ENCODE data around the gene NFIA.

Gene NFIA

GRCh38 chr1:61259379-61260148, 177.2 kb downstream of the NFIA start:
- Mint-ChIP-seq H3K27me3 (peaks cover 6% of the 10 kb centered on the region), H3K36me3 (ENCODE audit: low read depth) (no peaks in the 10 kb centered on the region), H3K4me1 (ENCODE audit: low read depth) (peaks cover 14% of the 10 kb centered on the region), H3K9me3 (no peaks in the 10 kb centered on the region), H3K27ac (no peak overlapping the region), H3K4me3 (no peak overlapping the region)

DNA sequence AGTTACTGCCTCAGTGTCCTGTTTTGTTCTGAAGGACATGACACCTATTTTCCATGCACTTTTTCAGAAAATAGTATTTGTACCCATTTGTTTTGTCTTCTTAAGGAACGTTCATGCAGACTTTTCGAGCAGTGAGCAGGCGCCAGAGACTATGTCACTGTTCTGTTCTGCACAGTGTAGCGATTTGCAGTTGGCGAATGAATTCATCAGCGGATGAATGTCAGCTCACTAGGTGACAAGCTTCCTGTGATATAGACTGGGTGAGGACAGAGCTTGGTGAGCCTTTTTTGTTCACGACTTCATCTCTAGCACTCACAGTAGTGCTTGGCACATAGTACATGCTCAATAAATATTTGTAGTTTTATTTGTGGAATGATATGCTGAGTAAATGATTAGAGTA, 177.8 kb downstream of the NFIA start:
- Mint-ChIP-seq H3K4me3 (no peak overlapping the region), H3K9me3 (no peaks in the 10 kb centered on the region), H3K4me1 (ENCODE audit: low read depth) (peaks cover 8% of the 10 kb centered on the region), H3K27me3 (peaks cover 6% of the 10 kb centered on the region), H3K36me3 (ENCODE audit: low read depth) (no peaks in the 10 kb centered on the region), H3K27ac (no peak overlapping the region)

- Mint-ChIP-seq H3K4me3 (no peak overlapping the region), H3K4me1 (ENCODE audit: low read depth) (no peaks in the 10 kb centered on the region), H3K27ac (no peak overlapping the region), H3K27me3 (no peaks in the 10 kb centered on the region), H3K36me3 (ENCODE audit: low read depth) (no peaks in the 10 kb centered on the region), H3K9me3 (no peaks in the 10 kb centered on the region)
These were observed 179.2 kb downstream of the NFIA start for GRCh38 chr1:61261595-61261994.

GRCh38 chr1:61263905-61264824, 181.8 kb downstream of the NFIA start:
- H3K27ac Mint-ChIP-seq: no peak overlapping the region
- no peaks in the 10 kb centered on the region for H3K4me1 Mint-ChIP-seq (ENCODE audit: low read depth)
- H3K27me3 Mint-ChIP-seq: no peaks in the 10 kb centered on the region
- H3K4me3 Mint-ChIP-seq: no peak overlapping the region
- H3K9me3 Mint-ChIP-seq: no peaks in the 10 kb centered on the region
- H3K36me3 Mint-ChIP-seq (ENCODE audit: low read depth): no peaks in the 10 kb centered on the region

DNA sequence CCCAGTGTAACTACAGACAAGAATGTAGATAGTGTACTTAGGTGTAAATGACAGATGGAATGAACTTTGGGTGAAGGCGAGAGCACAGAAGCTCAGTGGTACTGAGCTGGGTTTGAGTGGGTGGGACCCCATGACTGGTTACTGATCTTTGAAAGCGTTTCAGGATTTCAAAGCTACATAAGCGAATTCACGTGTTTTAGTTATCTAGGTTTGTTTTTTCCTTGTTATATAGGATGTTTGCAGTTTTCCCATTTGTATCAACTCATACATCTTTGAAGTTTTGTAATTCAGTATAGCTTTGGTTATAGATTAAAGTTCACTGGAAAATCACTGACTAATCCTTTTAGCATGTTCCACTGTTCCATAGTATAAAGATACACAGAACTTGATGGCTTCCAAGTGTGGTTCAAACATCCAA, 182.5 kb downstream of the NFIA start:
- Mint-ChIP-seq H3K4me3 (no peak overlapping the region), H3K4me1 (ENCODE audit: low read depth) (no peaks in the 10 kb centered on the region), H3K27ac (no peak overlapping the region)

DNA sequence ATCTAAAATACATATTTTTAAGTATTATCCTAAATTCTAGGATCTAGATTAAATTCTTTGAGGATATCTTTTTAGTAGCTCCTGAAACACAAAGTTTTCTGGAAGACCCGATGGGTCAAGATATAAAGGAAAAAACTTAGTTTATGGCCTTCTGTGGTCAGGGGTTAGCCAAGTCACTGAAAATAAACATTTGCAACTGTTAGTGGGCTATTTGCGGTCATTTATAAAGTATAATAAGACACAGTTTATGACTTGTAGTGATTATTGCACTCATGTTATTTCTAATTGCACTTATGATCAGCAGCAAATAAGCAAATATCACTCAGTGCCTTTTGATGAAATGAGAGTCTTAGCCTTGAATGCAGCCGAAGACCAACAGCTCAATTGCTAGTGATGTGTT, 183.3 kb downstream of the NFIA start:
- Mint-ChIP-seq H3K9me3 (no peaks in the 10 kb centered on the region), H3K4me3 (no peak overlapping the region), H3K4me1 (ENCODE audit: low read depth) (peaks cover 3% of the 10 kb centered on the region), H3K27ac (no peak overlapping the region), H3K27me3 (no peaks in the 10 kb centered on the region), H3K36me3 (ENCODE audit: low read depth) (no peaks in the 10 kb centered on the region)

More for the DNA sequence above, 182.5 kb downstream of the NFIA start:
- H3K27me3 Mint-ChIP-seq: no peaks in the 10 kb centered on the region
- H3K36me3 Mint-ChIP-seq (ENCODE audit: low read depth): no peaks in the 10 kb centered on the region
- no peaks in the 10 kb centered on the region for H3K9me3 Mint-ChIP-seq

GRCh38 chr1:61266738-61267137, 184.4 kb downstream of the NFIA start:
- H3K9me3 Mint-ChIP-seq: no peaks in the 10 kb centered on the region
- H3K27ac Mint-ChIP-seq: no peak overlapping the region
- H3K4me1 Mint-ChIP-seq (ENCODE audit: low read depth): peaks cover 12% of the 10 kb centered on the region

GRCh38 chr1:61268546-61269240, 186.3 kb downstream of the NFIA start:
- Mint-ChIP-seq H3K4me3 (no peak overlapping the region), H3K27me3 (no peaks in the 10 kb centered on the region), H3K27ac (no peak overlapping the region), H3K9me3 (no peaks in the 10 kb centered on the region), H3K4me1 (ENCODE audit: low read depth) (peaks cover 12% of the 10 kb centered on the region), H3K36me3 (ENCODE audit: low read depth) (no peaks in the 10 kb centered on the region)

More at GRCh38 chr1:61266738-61267137, 184.4 kb downstream of the NFIA start:
- Mint-ChIP-seq H3K4me3 (no peak overlapping the region), H3K27me3 (no peaks in the 10 kb centered on the region), H3K36me3 (ENCODE audit: low read depth) (no peaks in the 10 kb centered on the region)

DNA sequence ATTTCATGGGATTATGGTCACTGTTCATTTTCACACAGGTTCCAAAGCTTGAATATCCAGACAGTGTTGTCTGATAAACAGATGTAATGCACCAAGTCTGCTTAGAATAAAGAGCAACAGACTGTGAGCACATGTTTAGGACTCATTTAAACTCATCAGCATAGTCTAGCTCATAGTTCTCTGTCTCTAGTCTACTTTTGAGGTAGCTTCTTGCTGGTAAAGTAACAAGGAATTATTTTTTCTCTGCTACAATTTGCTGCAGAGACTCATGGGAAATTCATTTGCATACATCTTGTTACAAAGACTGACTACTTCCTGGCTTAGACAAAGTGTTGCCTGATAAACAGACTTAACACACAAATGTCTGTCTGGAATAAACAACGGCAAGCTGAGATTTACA, 187.2 kb downstream of the NFIA start:
- H3K27ac Mint-ChIP-seq: no peak overlapping the region
- no peak overlapping the region for H3K4me3 Mint-ChIP-seq
- H3K4me1 Mint-ChIP-seq (ENCODE audit: low read depth): peaks cover 12% of the 10 kb centered on the region
- no peaks in the 10 kb centered on the region for H3K36me3 Mint-ChIP-seq (ENCODE audit: low read depth)
- H3K9me3 Mint-ChIP-seq: no peaks in the 10 kb centered on the region
- no peaks in the 10 kb centered on the region for H3K27me3 Mint-ChIP-seq

GRCh38 chr1:61270107-61270506, 187.7 kb downstream of the NFIA start:
- Mint-ChIP-seq H3K27me3 (no peaks in the 10 kb centered on the region), H3K9me3 (no peaks in the 10 kb centered on the region), H3K27ac (no peak overlapping the region), H3K36me3 (ENCODE audit: low read depth) (no peaks in the 10 kb centered on the region), H3K4me1 (ENCODE audit: low read depth) (peaks cover 12% of the 10 kb centered on the region), H3K4me3 (no peak overlapping the region)

DNA sequence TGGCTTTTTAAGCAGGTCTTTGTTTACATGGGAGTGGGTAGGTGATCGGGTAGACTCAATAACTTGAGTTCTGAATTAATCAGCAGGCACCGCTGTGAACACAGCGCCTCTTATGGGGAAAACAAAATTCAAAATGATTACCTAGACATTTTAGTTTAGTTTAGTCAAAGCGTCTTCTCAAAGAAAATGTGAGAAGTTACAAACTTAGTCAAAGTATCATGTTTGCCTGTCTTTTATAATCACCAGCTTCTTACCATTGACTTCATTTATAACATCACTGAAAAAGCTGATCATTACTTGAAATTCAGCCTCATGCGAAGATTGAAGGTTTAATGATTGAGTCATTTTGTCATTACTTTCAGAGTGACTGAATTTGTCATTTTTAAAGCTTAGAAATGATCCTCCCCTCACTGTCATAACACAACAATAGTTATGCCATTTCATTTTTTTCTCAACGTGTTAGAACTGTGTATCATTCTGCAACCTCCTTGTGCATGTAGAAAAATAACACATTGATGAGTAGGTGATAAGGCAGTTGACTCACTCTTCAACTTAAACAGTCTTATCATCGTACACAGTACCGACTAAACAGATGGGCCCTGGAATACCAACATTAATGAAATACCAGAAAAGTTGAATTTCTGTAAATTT, 188.5 kb downstream of the NFIA start:
- H3K9me3 Mint-ChIP-seq: no peaks in the 10 kb centered on the region
- no peak overlapping the region for H3K27ac Mint-ChIP-seq
- H3K27me3 Mint-ChIP-seq: no peaks in the 10 kb centered on the region
- peaks cover 12% of the 10 kb centered on the region for H3K4me1 Mint-ChIP-seq (ENCODE audit: low read depth)
- no peaks in the 10 kb centered on the region for H3K36me3 Mint-ChIP-seq (ENCODE audit: low read depth)
- no peak overlapping the region for H3K4me3 Mint-ChIP-seq

GRCh38 chr1:61271412-61271789, 189.0 kb downstream of the NFIA start:
- Mint-ChIP-seq H3K4me3 (no peak overlapping the region), H3K27me3 (no peaks in the 10 kb centered on the region), H3K36me3 (ENCODE audit: low read depth) (no peaks in the 10 kb centered on the region), H3K27ac (no peak overlapping the region), H3K9me3 (no peaks in the 10 kb centered on the region), H3K4me1 (ENCODE audit: low read depth) (peaks cover 12% of the 10 kb centered on the region)

DNA sequence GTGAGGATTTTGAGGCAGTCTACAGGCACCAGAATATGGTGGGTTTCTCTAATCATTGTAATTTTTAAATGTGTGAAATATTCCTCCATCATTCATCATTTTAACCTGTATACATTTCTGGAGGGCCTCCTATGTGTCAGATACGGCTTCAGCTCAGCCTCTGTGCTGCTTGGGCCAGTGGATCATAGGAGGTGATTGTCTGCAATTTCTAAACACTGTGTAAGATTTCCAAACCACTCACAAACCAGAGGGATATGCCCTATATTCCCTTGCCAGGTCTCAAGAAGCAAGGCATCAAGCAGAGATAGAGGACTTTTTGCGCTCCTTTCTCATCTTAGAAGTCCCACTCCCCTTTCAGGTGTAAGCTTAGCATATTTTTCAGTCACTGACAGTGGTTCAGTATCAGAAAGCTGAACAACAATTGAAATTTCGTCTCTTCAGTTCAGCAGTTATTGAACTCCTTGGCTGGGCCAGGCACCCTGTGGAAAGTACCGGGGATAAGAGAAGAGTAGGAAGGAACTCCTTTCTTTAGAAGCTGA, 190.9 kb downstream of the NFIA start:
- no peaks in the 10 kb centered on the region for H3K9me3 Mint-ChIP-seq
- no peak overlapping the region for H3K27ac Mint-ChIP-seq

DNA sequence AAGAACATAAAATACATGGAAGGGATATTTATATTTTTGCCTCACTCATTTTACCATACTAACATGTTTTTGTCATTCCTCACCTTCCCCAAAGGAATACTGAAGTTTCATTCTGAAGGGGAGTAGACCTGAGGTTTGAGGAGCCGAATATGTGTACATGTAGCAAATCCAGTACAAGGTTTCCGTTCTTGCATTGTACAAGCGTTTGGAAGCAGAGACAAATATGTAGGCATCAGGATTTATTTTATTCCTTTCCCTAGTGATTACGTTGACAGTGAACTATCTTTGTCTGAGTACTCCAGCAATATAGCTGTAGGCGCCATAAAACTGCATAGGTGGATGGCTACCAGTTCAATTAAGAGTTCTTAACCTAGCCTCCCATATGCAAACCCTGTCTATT, 191.5 kb downstream of the NFIA start:
- no peaks in the 10 kb centered on the region for H3K27me3 Mint-ChIP-seq
- peaks cover 12% of the 10 kb centered on the region for H3K4me1 Mint-ChIP-seq (ENCODE audit: low read depth)
- H3K36me3 Mint-ChIP-seq (ENCODE audit: low read depth): no peaks in the 10 kb centered on the region

More for the DNA sequence above, 190.9 kb downstream of the NFIA start:
- no peaks in the 10 kb centered on the region for H3K27me3 Mint-ChIP-seq
- H3K36me3 Mint-ChIP-seq (ENCODE audit: low read depth): no peaks in the 10 kb centered on the region
- H3K4me1 Mint-ChIP-seq (ENCODE audit: low read depth): peaks cover 12% of the 10 kb centered on the region
- H3K4me3 Mint-ChIP-seq: no peak overlapping the region

More for the DNA sequence above, 191.5 kb downstream of the NFIA start:
- Mint-ChIP-seq H3K27ac (no peak overlapping the region), H3K9me3 (no peaks in the 10 kb centered on the region), H3K4me3 (no peak overlapping the region)

All from stimulated activated naive CD8-positive, alpha-beta T cell treated with anti-CD3 and anti-CD28 coated beads, Interleukin-15, Interleukin-2, amounts not matched to agents 100 ng/mL and 50 ng/mL, for 24 hours (primary cell).